IPS-18c (cell line): Measurements from ENCODE around the gene MARCHF11.

ENCODE experiments used
- H3K4me3 ChIP-seq: 2 replicates; pipeline ENCODE4 v1.7.0; 2013; ENCODE audit warnings: low read depth, mild to moderate bottlenecking, low read length, moderate library complexity; ENCODE audit not compliant: insufficient read depth
- H3K9me3 ChIP-seq: one replicate; pipeline ENCODE4 v1.6.1; 2013; ENCODE audit warnings: mild to moderate bottlenecking, low read length, moderate library complexity; ENCODE audit not compliant: control insufficient read depth, insufficient read depth

MARCHF11 gene

DNA sequence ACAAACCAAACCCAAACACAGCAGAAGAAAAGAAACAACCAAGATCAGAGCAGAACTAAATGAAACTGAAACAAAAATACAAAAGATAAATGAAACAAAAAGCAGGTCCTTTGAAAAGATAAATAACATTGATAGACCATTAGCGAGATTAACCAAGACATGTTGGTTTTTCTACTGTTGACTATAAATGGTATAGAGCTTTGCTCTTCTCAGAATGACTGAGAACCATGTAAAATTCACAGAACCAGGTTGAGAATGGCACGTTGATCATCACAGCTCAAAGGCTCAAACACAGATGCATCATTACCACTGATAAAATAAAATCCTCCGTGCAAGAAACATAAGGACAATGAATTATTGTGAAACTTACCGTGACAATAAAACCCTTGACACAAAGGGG, 105.2 kb downstream of the MARCHF11 start:
- Histone ChIP-seq H3K9me3 (no peaks in the 10 kb centered on the region), H3K4me3 (no peak overlapping the region)

GRCh38 chr5:16072616-16073015, 107.0 kb downstream of the MARCHF11 start:
- Histone ChIP-seq H3K4me3 (no peak overlapping the region), H3K9me3 (no peaks in the 10 kb centered on the region)

DNA sequence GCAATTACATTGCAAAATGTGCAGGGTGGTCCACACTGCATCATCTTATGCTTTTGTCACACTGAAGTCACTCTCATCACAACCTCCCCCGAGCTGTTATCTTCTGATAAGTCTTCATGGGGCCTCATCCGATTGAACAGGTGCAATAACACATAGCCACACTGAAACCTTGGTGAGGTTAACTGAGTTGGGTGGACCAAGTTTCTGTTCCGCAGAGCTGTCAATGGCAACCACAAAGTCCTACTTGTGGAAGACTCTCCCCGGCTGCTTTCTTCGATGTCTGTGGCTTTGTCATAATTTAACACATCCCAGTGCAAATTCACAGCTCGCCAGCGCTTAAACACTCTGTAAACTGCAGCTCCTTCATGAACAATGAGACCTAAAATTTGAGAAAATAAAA, 112.2 kb downstream of the MARCHF11 start:
- H3K9me3 ChIP-seq, result no peaks in the 10 kb centered on the region

DNA sequence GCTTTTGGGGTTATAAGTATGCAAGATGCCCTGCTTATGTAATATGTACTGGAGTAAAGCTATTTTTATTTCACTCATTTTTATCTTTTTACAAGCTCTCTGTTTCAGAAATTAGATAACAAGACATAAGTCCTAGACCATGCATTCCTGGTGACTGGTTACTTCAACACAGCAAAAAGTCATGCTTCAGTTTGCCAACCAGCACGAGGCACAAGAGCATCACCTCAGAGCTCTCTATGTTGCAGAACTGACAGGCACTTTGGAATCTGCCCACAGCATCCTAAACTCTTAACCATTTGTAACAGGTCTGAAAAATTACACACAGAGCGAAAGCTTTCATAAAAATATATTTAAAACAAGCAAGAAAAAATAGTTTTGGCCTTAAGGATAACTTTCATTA, 112.8 kb downstream of the MARCHF11 start:
- H3K4me3 ChIP-seq, result no peak overlapping the region
- H3K9me3 ChIP-seq, result no peaks in the 10 kb centered on the region

More for the DNA sequence above, 112.2 kb downstream of the MARCHF11 start:
- H3K4me3 ChIP-seq, result no peak overlapping the region

GRCh38 chr5:16066320-16066719, 113.3 kb downstream of the MARCHF11 start:
- no peak overlapping the region for H3K4me3 ChIP-seq

DNA sequence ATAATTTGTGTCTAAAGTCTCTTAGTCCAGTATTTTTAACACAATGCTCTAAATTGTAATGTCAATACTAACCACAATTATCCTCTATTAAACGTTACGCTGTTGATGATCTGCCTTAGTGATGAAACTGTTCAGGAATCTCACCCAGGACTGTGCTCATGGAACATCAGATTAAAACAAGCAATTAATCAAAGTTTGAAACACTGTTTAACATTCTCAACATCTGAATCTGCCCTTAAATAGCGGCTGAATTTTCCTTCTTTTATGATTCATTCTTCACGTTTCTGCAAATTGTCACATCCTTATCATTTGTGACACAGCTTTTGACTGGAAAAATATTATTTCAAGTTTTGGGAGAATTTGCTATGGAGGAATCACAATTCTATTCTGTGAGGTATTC, 113.8 kb downstream of the MARCHF11 start:
- Histone ChIP-seq H3K4me3 (no peak overlapping the region), H3K9me3 (no peaks in the 10 kb centered on the region)

More at GRCh38 chr5:16066320-16066719, 113.3 kb downstream of the MARCHF11 start:
- no peaks in the 10 kb centered on the region for H3K9me3 ChIP-seq

- Histone ChIP-seq H3K4me3 (no peak overlapping the region), H3K9me3 (no peaks in the 10 kb centered on the region)
Measured at GRCh38 chr5:16064135-16064893, 115.3 kb downstream of the MARCHF11 start.

- peaks cover 2% of the 10 kb centered on the region for H3K9me3 ChIP-seq
Measured at GRCh38 chr5:16061163-16061562, 118.4 kb downstream of the MARCHF11 start.

GRCh38 chr5:16057277-16057676, 122.3 kb downstream of the MARCHF11 start:
- Histone ChIP-seq H3K4me3 (no peak overlapping the region), H3K9me3 (peaks cover 2% of the 10 kb centered on the region)

More at GRCh38 chr5:16061163-16061562, 118.4 kb downstream of the MARCHF11 start:
- H3K4me3 ChIP-seq, result no peak overlapping the region

- H3K4me3 ChIP-seq, result no peak overlapping the region
- peaks cover under 1% of the 10 kb centered on the region for H3K9me3 ChIP-seq
Measured at GRCh38 chr5:16051246-16051755, 128.3 kb downstream of the MARCHF11 start.

- Histone ChIP-seq H3K9me3 (no peaks in the 10 kb centered on the region), H3K4me3 (no peak overlapping the region)
Measured at GRCh38 chr5:16050414-16050813, 129.2 kb downstream of the MARCHF11 start.

DNA sequence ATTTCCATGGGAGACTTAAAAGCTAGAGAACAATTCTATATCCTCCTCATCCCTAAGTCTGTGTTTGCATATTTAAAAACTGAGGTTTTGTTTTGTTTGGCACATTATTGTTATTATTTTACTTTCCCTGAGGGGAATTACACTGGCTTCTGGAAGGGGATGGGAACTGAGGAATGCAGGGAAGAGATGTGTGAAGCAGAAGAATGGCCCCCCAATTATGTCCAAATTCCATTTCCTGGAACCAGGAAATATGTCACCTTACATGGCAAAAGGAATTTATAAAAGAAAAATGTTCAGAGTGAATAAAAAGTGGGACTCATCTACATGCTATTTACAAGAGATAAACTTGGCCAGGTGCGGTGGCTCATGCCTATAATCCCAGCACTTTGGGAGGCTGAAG, 129.8 kb downstream of the MARCHF11 start:
- H3K9me3 ChIP-seq, result no peaks in the 10 kb centered on the region
- H3K4me3 ChIP-seq, result no peak overlapping the region

- no peaks in the 10 kb centered on the region for H3K9me3 ChIP-seq
- no peak overlapping the region for H3K4me3 ChIP-seq
Measured at GRCh38 chr5:16048132-16048531, 131.5 kb downstream of the MARCHF11 start.

- no peak overlapping the region for H3K4me3 ChIP-seq
- H3K9me3 ChIP-seq, result peaks cover 4% of the 10 kb centered on the region
Measured at GRCh38 chr5:16043349-16043965, 136.1 kb downstream of the MARCHF11 start.

- peaks cover under 1% of the 10 kb centered on the region for H3K9me3 ChIP-seq
- no peak overlapping the region for H3K4me3 ChIP-seq
Measured at GRCh38 chr5:16037121-16037845, 142.3 kb downstream of the MARCHF11 start.

DNA sequence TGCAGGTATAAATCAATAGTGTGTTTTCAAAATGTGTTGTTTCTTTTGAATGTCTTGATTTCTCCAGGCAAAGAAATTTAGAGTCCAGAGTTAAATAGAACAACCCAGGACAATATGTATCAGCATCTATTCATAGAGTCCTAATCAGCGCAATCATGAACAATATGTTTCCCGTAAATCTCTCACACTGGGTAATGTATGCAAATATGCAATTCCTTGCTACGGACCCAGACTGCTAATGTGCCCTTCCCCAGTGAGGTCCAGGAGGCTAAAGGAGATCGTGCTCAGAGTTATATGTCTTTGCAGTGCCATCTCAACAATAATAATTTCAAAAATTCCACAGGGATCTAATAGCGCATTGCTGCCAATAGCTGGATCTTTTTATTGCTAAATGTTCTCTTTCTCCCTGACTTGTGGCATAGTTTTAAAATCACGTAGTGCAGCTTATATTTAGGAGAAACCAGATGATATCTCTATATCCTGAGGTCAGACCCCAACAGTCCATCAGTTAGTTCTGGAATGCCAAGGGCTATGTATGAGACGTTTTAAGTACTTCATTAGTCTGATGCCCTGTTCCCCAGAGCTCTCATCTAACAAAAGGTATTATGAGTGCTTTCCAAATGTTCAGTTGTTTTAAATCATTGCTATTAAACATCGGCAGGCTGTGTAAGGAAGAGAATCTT, 145.1 kb downstream of the MARCHF11 start:
- Histone ChIP-seq H3K4me3 (no peak overlapping the region), H3K9me3 (no peaks in the 10 kb centered on the region)

DNA sequence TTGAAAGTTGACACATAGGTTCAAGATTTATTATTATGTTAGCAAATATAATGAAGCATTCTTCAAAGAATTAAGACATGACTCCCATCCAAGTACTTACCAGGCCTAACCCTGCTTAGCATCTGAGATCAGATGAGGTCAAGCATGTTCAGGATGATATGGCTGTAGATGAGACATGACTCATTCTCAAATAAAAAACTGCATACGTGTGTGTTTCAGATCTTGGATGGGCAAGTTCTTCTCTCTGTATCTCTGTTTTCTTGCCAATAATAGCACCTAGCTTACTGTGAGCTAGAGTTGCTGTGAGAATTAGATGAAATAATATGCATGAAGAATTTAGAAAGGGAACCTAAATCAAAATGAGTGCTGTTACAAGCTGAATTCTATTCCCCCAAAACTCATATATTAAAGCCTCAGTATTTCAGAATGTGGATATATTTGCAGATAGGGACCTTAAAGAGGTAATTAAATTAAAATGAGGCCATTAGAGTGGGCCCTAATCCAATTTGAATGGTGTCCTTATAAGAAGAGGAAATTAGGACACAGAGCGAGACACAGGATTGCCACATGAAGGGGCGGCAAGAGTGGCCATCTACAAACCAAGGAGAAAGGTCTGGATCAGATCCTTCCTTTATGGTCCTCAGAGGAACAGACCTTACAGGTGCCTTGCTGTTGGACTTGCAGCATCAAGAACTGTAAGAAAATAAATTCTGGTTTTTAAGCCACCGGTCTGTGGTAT, 146.2 kb downstream of the MARCHF11 start:
- Histone ChIP-seq H3K9me3 (no peaks in the 10 kb centered on the region), H3K4me3 (no peak overlapping the region)
